ENCODE measurements around the gene NFKBIE.
"Not testable (repeated sequence)": the region's sequence is repeated elsewhere in the genome, so short reads cannot be mapped to it uniquely, and the experiment has no call there.

The NFKBIE gene

GRCh38 chr6:44238687-44239350 lies 26.5 kb downstream of the NFKBIE start:
- DNase-seq = no peak

- DNase-seq = peak; percentile 77
These were observed 27.4 kb downstream of the NFKBIE start for GRCh38 chr6:44237813-44238433.

- DNase-seq = peak; percentile 66 to 69
These were observed 28.1 kb downstream of the NFKBIE start for GRCh38 chr6:44237021-44237812.

- DNase-seq = no peak
These were observed 29.3 kb downstream of the NFKBIE start for GRCh38 chr6:44235891-44236516.

GRCh38 chr6:44235269-44235668 lies 30.1 kb downstream of the NFKBIE start:
- DNase-seq = no peak

- no peak for DNase-seq
These were observed 31.0 kb downstream of the NFKBIE start for GRCh38 chr6:44234101-44235025.

- no peak for DNase-seq
These were observed 31.7 kb downstream of the NFKBIE start for GRCh38 chr6:44233567-44234100.

GRCh38 chr6:44232676-44233566 lies 32.4 kb downstream of the NFKBIE start:
- no peak for DNase-seq

- not testable (repeated sequence) for DNase-seq
These were observed 33.9 kb downstream of the NFKBIE start for GRCh38 chr6:44231426-44231825.

GRCh38 chr6:44230034-44230675 lies 35.2 kb downstream of the NFKBIE start:
- no peak for DNase-seq

GRCh38 chr6:44229376-44230033 lies 35.8 kb downstream of the NFKBIE start:
- DNase-seq = no peak

- DNase-seq = no peak
These were observed 36.5 kb downstream of the NFKBIE start for GRCh38 chr6:44228836-44229235.

- DNase-seq = no peak
These were observed 36.9 kb downstream of the NFKBIE start for GRCh38 chr6:44228433-44228832.

GRCh38 chr6:44228031-44228430 lies 37.3 kb downstream of the NFKBIE start:
- no peak for DNase-seq

GRCh38 chr6:44227148-44227793 lies 38.1 kb downstream of the NFKBIE start:
- DNase-seq = no peak

GRCh38 chr6:44226368-44227147 lies 38.8 kb downstream of the NFKBIE start:
- DNase-seq = no peak

GRCh38 chr6:44225579-44226325 lies 39.6 kb downstream of the NFKBIE start:
- DNase-seq = no peak

- no peak for DNase-seq
These were observed 40.4 kb downstream of the NFKBIE start for GRCh38 chr6:44224965-44225305.

All from activated CD4-positive, alpha-beta T cell treated with anti-CD3 and anti-CD28 coated beads for 4 hours (primary cell).